Measurements from ENCODE around the gene DHODH.
"Not testable (repeated sequence)": the region's sequence is repeated elsewhere in the genome, so short reads cannot be mapped to it uniquely, and the experiment has no call there.

Gene DHODH

GRCh38 chr16:72054254-72054847 lies 45.8 kb downstream of the DHODH start, which contains the start of gene HP:
Gene HP (plus strand): TSS chr16:72054505. CDS start chr16:72054653, 148 bp downstream.
- not testable (repeated sequence) for DNase-seq (ENCODE audit: low read depth in 2 of 2)

GRCh38 chr16:72055911-72056310 lies 47.4 kb downstream of the DHODH start:
- no peak for DNase-seq (ENCODE audit: low read depth in 2 of 2)

- DNase-seq (ENCODE audit: low read depth in 2 of 2) = not testable (repeated sequence)
Measured at GRCh38 chr16:72057313-72057712, 48.8 kb downstream of the DHODH start.

GRCh38 chr16:72059060-72059459 lies 50.5 kb downstream of the DHODH start:
- not testable (repeated sequence) for DNase-seq (ENCODE audit: low read depth in 2 of 2)

- DNase-seq (ENCODE audit: low read depth in 2 of 2) = no peak
Measured at GRCh38 chr16:72060405-72060804, 51.9 kb downstream of the DHODH start.

- no peak for DNase-seq (ENCODE audit: low read depth in 2 of 2)
Measured at GRCh38 chr16:72061564-72061963, 53.0 kb downstream of the DHODH start.

- no peak for DNase-seq (ENCODE audit: low read depth in 2 of 2)
Measured at GRCh38 chr16:72064361-72064894, 55.9 kb downstream of the DHODH start.

- no peak for DNase-seq (ENCODE audit: low read depth in 2 of 2)
Measured at GRCh38 chr16:72066747-72067146, 58.2 kb downstream of the DHODH start.

- no peak for DNase-seq (ENCODE audit: low read depth in 2 of 2)
Measured at GRCh38 chr16:72068930-72069329, 60.4 kb downstream of the DHODH start.

GRCh38 chr16:72072514-72073342 lies 64.2 kb downstream of the DHODH start:
- DNase-seq (ENCODE audit: low read depth in 2 of 2) = no peak

- no peak for DNase-seq (ENCODE audit: low read depth in 2 of 2)
Measured at GRCh38 chr16:72073560-72074230, 65.2 kb downstream of the DHODH start.

- DNase-seq (ENCODE audit: low read depth in 2 of 2) = not testable (repeated sequence)
Measured at GRCh38 chr16:72075067-72075466, 66.5 kb downstream of the DHODH start.
